IPS-11a (cell line): Measurements from ENCODE around the gene MAGEE1.
A peak's percentile ranks its signal among the peaks of the same experiment; 100 is the strongest.

Experiments
- H3K4me3 ChIP-seq: one replicate; pipeline ENCODE4 v1.5.1; 2013; ENCODE audit warnings: low read depth, low read length, control low read depth

MAGEE1 gene, protein sequence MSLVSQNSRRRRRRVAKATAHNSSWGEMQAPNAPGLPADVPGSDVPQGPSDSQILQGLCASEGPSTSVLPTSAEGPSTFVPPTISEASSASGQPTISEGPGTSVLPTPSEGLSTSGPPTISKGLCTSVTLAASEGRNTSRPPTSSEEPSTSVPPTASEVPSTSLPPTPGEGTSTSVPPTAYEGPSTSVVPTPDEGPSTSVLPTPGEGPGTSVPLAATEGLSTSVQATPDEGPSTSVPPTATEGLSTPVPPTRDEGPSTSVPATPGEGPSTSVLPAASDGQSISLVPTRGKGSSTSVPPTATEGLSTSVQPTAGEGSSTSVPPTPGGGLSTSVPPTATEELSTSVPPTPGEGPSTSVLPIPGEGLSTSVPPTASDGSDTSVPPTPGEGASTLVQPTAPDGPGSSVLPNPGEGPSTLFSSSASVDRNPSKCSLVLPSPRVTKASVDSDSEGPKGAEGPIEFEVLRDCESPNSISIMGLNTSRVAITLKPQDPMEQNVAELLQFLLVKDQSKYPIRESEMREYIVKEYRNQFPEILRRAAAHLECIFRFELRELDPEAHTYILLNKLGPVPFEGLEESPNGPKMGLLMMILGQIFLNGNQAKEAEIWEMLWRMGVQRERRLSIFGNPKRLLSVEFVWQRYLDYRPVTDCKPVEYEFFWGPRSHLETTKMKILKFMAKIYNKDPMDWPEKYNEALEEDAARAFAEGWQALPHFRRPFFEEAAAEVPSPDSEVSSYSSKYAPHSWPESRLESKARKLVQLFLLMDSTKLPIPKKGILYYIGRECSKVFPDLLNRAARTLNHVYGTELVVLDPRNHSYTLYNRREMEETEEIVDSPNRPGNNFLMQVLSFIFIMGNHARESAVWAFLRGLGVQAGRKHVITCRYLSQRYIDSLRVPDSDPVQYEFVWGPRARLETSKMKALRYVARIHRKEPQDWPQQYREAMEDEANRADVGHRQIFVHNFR

DNA sequence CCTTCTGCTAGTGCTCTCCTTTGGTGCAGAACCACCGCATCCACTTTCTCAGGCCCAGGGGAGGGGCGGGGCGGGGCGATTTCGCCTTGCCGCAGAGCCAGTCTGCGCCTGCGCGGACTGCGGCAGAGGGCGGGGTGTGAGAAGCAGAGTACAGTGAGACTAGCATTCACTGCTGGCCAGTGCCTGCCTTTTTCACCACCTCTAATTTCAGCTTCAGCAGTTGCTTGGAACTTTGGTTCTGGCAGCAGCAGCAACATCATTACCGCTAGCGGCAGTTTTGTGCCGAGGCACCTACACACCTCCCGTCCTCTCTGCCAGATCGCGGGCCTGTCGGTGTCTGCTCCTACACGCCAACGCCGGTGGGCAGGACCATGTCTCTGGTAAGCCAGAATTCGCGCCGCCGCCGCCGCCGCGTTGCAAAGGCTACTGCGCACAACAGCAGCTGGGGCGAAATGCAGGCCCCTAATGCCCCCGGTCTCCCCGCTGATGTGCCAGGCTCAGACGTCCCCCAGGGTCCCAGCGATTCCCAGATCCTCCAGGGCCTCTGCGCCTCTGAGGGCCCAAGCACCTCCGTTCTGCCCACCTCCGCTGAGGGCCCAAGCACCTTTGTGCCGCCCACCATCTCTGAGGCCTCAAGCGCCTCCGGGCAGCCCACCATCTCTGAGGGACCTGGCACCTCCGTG lies at the start of gene MAGEE1:
Gene MAGEE1, plus strand, starts transcription at position 151 of the 683 bp plus-strand sequence. Its CDS starts 221 bp downstream, at position 372.
- peak within 1 kb of the TSS; percentile 56 for H3K4me3 ChIP-seq

DNA sequence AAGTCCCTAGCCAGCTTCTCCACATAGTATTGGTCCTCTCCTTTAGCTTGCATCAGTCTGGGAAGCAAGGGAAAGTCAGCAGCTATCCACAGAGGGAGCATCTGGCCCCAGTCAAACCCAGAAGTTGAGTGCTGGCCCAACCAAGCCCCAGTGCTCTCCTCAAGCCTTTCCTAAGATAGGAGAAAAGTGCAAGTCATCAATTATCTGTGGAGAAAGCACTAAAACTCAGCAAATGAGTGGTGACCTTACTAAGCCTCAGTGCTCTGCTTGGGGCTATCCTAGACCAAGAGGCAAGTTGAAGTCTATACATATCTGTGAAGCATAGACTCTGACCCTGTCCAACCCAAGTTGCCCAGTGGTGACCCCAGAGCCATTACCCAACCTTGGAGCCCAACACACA lies 28.5 kb upstream of the MAGEE1 start:
- H3K4me3 ChIP-seq: no peak overlapping the region

DNA sequence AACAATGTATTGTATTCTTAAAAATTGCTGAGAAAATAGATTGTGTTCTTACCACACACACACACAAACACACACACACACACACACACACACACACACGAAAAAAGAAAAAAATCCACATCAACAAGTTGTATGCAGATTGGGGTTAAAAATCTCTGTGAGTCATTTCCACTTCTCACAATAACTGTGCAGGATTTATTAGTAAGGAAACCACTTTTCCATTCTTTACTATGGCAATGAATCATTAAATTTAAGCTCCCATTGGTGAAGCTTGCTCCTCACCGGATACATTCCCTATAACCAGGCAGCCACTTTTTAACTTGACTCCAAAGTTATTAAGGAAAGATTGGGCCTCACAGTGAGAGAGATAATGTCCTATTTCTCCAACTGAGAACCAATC lies 19.7 kb upstream of the MAGEE1 start:
- no peak overlapping the region for H3K4me3 ChIP-seq

DNA sequence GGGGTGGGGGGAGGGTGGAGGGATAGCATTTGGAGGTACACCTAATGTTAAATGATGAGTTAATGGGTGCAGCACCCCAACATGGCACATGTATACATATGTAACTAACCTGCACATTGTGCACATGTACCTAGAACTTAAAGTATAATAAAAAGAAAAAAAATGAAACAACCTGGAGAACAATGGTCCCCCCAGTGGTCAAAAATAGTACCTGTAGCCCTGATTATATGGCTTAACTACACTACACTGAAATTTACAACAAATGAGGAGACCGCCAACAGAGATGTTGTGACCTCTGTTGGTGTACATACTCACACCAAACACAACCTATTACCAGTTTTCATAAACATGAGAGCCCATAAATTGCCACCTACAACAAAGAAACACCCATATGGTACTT lies 7.3 kb upstream of the MAGEE1 start:
- no peak overlapping the region for H3K4me3 ChIP-seq

DNA sequence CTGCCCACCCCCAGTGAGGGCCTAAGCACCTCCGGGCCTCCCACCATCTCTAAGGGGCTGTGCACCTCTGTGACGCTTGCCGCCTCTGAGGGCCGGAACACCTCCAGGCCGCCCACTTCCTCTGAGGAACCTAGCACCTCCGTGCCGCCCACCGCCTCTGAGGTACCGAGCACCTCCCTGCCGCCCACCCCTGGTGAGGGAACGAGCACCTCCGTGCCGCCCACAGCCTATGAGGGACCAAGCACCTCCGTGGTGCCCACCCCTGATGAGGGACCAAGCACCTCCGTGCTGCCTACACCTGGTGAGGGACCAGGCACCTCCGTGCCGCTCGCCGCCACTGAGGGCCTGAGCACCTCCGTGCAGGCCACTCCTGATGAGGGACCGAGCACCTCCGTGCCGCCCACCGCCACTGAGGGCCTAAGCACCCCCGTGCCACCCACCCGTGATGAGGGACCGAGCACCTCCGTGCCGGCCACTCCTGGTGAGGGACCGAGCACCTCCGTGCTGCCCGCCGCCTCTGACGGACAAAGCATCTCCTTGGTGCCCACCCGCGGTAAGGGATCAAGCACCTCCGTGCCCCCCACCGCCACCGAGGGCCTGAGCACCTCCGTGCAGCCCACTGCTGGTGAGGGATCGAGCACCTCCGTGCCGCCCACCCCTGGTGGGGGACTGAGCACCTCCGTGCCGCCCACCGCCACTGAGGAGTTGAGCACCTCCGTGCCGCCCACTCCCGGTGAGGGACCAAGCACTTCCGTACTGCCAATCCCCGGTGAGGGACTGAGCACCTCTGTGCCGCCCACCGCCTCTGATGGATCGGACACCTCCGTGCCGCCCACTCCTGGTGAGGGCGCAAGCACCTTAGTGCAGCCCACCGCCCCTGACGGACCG lies 977 bp downstream of the MAGEE1 start:
- peak overlapping the region; percentile 56 for H3K4me3 ChIP-seq

DNA sequence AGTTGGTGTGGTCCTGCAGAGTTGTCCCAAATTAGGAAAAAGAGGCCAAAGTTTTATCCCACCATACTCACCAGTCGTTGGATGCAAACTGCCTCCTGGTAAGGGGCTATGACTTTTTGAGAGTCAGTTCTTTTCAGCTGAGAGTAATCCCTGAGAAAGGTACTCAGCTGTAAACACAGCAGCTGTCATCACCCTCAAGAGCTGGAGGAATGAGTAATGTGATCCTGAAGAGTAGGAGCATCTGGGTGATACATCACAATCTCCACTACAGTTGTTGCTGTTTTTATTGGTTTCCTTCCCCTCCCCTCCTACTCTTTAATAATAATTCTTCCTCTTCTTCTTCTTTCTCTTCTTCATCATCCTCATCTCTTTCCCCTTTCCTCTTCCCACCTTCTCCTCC lies 5.7 kb downstream of the MAGEE1 start:
- H3K4me3 ChIP-seq: no peak overlapping the region

DNA sequence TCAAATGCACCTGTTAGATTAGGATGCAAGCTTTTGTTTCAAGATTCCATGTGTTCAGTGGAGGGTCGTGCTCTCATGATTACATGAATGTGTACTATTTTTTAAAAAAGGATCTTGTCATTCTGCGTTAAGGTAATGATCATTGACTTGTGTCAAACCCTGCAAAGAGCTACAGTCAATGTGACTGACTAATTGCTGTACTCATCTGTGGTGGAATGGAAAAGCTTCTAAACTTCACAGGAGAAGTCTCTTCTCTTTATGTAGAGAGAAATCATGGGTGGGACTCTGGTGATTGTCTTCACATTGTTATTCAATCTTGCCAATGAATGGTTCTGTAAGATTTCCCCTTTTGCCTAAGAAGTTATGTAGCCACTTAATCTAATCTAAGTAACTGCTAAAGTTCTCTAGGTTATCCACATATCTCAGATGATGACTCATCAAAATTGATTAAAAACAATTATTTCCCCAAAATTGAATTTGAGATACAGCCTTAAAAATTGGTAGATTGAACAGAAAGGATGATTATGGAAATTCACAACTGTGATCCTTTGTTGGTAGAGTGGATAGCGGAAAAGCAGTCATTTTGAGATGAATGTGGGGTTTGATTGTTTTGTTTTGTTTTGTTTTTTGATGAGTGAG lies 6.7 kb downstream of the MAGEE1 start:
- no peak overlapping the region for H3K4me3 ChIP-seq

DNA sequence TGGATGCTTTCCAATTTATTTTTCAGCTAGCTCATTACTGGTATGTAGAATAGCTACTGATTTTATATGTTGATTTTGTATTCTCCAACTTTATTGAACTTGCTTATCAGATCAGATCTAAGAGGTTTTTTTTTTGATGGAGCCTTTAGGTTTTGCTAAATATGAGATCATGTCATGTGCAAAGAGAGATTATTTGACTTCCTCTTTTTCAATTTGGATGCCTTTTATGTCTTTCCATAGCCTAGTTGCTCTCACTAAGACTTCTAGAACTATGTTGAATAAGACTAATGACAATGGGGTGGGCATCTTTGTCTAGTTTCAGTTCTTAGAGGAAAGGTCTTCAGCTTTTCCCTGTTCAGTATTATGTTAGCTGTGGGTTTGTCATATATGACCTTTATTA lies 11.7 kb downstream of the MAGEE1 start:
- H3K4me3 ChIP-seq: no peak overlapping the region

DNA sequence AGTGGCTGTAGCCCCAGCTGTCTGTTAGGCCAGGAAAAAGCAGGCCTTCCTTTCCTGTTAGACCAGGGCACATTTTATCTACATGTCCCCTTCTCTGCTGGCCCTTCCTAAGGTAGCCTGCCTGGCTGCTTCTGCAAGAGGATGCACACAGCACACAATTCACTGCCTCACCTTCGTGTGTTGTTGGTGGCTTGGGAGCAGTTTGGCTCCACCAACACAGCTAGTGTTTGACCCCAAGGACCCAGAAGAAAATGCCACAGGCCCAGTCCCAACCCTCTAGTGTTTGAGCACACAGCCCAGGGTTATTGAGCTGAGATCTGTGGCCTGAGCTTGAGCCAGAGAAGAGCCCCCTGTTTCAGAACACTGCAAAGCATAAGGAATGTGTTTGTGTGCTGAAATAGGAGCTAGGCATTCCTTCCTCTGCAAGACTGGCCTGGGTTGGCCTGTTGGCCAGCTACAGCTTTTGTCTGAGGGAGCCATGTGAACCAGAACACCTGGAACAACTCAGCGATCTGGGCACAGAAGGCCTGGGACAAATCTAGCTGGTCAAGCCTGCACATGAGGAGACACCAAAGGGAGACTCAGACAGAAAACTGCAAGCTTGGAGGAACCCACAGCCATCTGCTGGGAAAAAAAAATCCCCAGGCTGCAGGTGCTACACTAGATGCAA lies 26.4 kb downstream of the MAGEE1 start:
- H3K4me3 ChIP-seq: no peak overlapping the region

DNA sequence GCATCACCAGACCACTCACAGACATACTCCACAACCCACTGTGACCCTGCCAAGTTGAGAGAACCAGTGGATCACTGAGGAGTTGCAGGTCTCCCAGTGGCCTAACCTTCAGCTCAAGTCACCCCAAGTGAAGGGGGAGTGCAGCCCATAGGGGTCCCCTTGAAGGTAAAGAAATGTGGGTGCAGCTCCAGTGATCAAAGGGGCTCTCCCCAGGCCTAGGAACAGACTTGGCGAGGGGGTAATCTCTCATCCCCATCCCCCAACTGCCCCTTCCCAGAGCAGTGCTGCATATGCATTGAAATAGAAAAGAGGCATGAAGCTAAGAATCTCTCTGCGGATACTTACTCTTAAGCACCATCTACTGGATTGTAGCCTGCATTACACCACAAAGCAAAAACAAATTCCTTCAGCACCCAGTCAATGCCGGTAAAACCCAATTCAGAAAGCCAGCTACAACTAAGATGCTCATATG lies 27.0 kb downstream of the MAGEE1 start:
- no peak overlapping the region for H3K4me3 ChIP-seq

DNA sequence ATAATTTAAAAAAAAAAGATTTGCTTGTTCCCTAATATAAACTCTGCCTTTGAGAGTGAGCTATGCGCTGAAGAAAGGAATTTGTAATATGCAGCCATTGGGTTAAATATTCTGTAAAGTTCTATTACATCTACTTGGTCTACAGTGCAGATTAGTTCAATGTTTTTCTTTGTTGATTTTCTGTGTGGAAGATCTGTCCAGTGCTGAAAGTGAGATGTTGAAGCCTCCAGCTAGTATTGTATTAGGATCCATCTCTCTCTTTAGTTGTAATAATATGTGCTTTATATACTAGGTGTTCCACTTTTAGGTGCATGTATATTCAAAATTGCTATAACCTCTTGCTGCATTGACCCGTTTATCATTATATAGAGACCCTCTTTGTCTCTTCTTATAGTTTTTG lies 49.8 kb downstream of the MAGEE1 start:
- H3K4me3 ChIP-seq: no peak overlapping the region
